Natural killer cell (primary cell): ENCODE results near the gene LSM3. TPM values are rescaled to one million over a fixed set of nuclear protein-coding genes. Genes with fewer than 3 reads are reported as not detected.

Source experiments
- ATAC-seq, 3 donors: fragments of 150-1000 bp in 2 of 3; fragments of 200-7000 bp in 1 of 3; cut with Tn5 transposase; 1 replicate in 1 of 3; 2 replicates in 2 of 3; pipeline ENCODE4 v1.10.0; 2021; ENCODE audit warnings: mild to moderate bottlenecking in 2 of 3, moderate library complexity in 2 of 3
- DNase-seq, 2 donors: peaks; one replicate each; pipeline versions ENCODE4 v3.0.0 to v3.0.0-alpha.2; 2013 to 2021; ENCODE audit warnings: mixed read lengths in 1 of 2
- H3K27ac ChIP-seq: one replicate; pipeline ENCODE4 v1.5.1; 2013; ENCODE audit warnings: mild to moderate bottlenecking, low read length
- H3K27me3 ChIP-seq: one replicate; pipeline ENCODE4 v1.6.1; 2013; ENCODE audit warnings: low read length; ENCODE audit not compliant: control insufficient read depth, insufficient read depth
- H3K36me3 ChIP-seq: one replicate; pipeline ENCODE4 v1.6.1; 2013; ENCODE audit warnings: low read length; ENCODE audit not compliant: control insufficient read depth, insufficient read depth
- H3K4me1 ChIP-seq: one replicate; pipeline ENCODE4 v1.6.1; 2013; ENCODE audit warnings: low read length; ENCODE audit not compliant: control insufficient read depth, insufficient read depth
- H3K4me3 ChIP-seq: one replicate; pipeline ENCODE4 v1.5.1; 2013; ENCODE audit warnings: low read length
- H3K9me3 ChIP-seq: one replicate; pipeline ENCODE4 v1.6.1; 2013; ENCODE audit warnings: low read length; ENCODE audit not compliant: control insufficient read depth, insufficient read depth
- H3K27ac Mint-ChIP-seq, 2 donors: one replicate each; pipeline ENCODE4 v1.8.0; 2022; ENCODE audit warnings: mild to moderate bottlenecking in 2 of 2, mixed read lengths in 2 of 2, moderate library complexity in 1 of 2
- H3K27me3 Mint-ChIP-seq, 2 donors: one replicate each; pipeline ENCODE4 v1.8.0; 2022; ENCODE audit warnings: low read depth in 2 of 2, mixed read lengths in 2 of 2
- H3K36me3 Mint-ChIP-seq: one replicate; pipeline ENCODE4 v1.8.0; 2022; ENCODE audit warnings: mixed read lengths
- H3K4me1 Mint-ChIP-seq, 2 donors: one replicate each; pipeline ENCODE4 v1.8.0; 2022; ENCODE audit warnings: mixed read lengths in 2 of 2
- H3K4me3 Mint-ChIP-seq: one replicate; pipeline ENCODE4 v1.8.0; 2022; ENCODE audit warnings: mild to moderate bottlenecking, moderate library complexity, mixed read lengths
- H3K9me3 Mint-ChIP-seq, 2 donors: one replicate each; pipeline ENCODE4 v1.8.0; 2022; ENCODE audit warnings: mixed read lengths in 2 of 2
- CTCF ChIP-seq: fragments of 200-600 bp; IDR thresholded peaks from one replicate; pipeline ENCODE4 v1.8.0; 2022; ENCODE audit warnings: antibody characterized with exemption
- WGBS: methylation state at CpG from one replicate; pipeline ENCODE4 v1.1.7; 2013; ENCODE audit warnings: missing lambda C conversion rate; ENCODE audit not compliant: insufficient coverage; 5-methylcytosine and 5-hydroxymethylcytosine counted together
- intact Hi-C: fragments of 100-400 bp; cut with micrococcal nuclease; formaldehyde crosslinking; loops from one replicate; pipeline ENCODE4 v1.14.2; 2022
- total RNA-seq, 4 donors: library from RNA; stranded (reverse); fragments of 120-200 nt in 1 of 4; gene quantifications; one replicate each; pipeline versions ENCODE4 v1.2.3 to v1.2.4, GENCODE V29; 2013 to 2022

LSM3 gene
- total RNA-seq, 3 donors from 2014 or later (not counting 1 experiment from before 2014, with no cell fraction given) = 7.6 to 9.1 (median 8.9) TPM

DNA sequence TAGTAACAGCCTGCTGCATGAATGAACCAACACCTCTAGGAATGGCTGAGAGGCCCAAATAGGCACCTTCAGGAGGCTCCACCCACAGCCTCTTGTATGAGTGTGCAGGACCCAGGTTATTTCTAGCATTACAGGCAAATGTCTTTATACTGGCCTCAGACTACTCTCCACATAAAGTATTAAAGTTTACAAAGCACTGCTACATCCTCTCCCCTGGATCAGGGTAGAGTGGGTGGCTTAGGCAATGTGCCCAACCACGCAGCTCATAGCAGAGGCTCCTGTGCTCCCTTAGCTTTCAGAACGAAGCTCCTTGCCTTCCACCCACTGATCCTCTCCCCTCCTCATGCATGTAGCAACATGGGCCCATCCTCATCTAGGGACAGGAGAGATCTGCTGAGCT lies 37.5 kb upstream of the LSM3 start:
- Mint-ChIP-seq H3K4me1 (peaks cover 48 to 51% of the 10 kb centered on the region in 2 donors), H3K9me3 (no peaks in the 10 kb centered on the region), H3K36me3 (peaks cover 2% of the 10 kb centered on the region), H3K27ac (peak overlapping the region; percentile 95 to 100), H3K4me3 (peak overlapping the region; percentile 25), H3K27me3 (no peaks in the 10 kb centered on the region)
- H3K4me3 ChIP-seq = no peak overlapping the region
- intact Hi-C loops = loop anchor here (5.0 to 10.0 kb wide), 2 partner anchors 1129 to 1654 kb away; partner anchors contain the start of gene ANKRD28
- TF ChIP-seq CTCF = no peak
- ATAC-seq (no peak), DNase-seq (no peak)
- H3K36me3 ChIP-seq = peaks cover 32% of the 10 kb centered on the region
- H3K4me1 ChIP-seq = peaks cover 52% of the 10 kb centered on the region
- H3K27ac ChIP-seq = peak overlapping the region; percentile 97
- WGBS = no CpG with 5 or more reads among the region's 2 CpGs
- H3K9me3 ChIP-seq = no peaks in the 10 kb centered on the region
- H3K27me3 ChIP-seq = no peaks in the 10 kb centered on the region

GRCh38 chr3:14141602-14142341 lies 36.8 kb upstream of the LSM3 start:
- intact Hi-C loops = loop anchor here (1.0 to 10.0 kb wide), 4 partner anchors 16 to 1653 kb away; partner anchors contain the start of genes ANKRD28 and TMEM43
- no peaks in the 10 kb centered on the region for H3K9me3 ChIP-seq
- Mint-ChIP-seq H3K4me1 (peaks cover 48 to 57% of the 10 kb centered on the region in 2 donors), H3K4me3 (peak overlapping the region; percentile 86), H3K9me3 (no peaks in the 10 kb centered on the region), H3K27me3 (no peaks in the 10 kb centered on the region), H3K36me3 (no peaks in the 10 kb centered on the region), H3K27ac (peak overlapping the region; percentile 95 to 100)
- no peak overlapping the region for H3K4me3 ChIP-seq
- WGBS = 76% methylated on average over 19 of the region's 19 CpGs
- H3K36me3 ChIP-seq = peaks cover 33% of the 10 kb centered on the region
- H3K4me1 ChIP-seq = peaks cover 52% of the 10 kb centered on the region
- peak; percentile 39 to 54 for DNase-seq
- ATAC-seq = peak; percentile 11 to 24 (median 21)
- no peak for TF ChIP-seq CTCF
- H3K27ac ChIP-seq = peak overlapping the region; percentile 97
- no peaks in the 10 kb centered on the region for H3K27me3 ChIP-seq

GRCh38 chr3:14142567-14143270 lies 35.9 kb upstream of the LSM3 start:
- no peak for TF ChIP-seq CTCF
- Histone ChIP-seq H3K36me3 (peaks cover 34% of the 10 kb centered on the region), H3K27me3 (no peaks in the 10 kb centered on the region), H3K27ac (peak overlapping the region; percentile 97), H3K9me3 (no peaks in the 10 kb centered on the region), H3K4me3 (no peak overlapping the region), H3K4me1 (peaks cover 52% of the 10 kb centered on the region)
- intact Hi-C loops = loop anchor here (1.0 to 10.0 kb wide), 4 partner anchors 17 to 1652 kb away; partner anchors contain the start of genes ANKRD28 and TMEM43
- peak; percentile 49 to 66 (median 63) for ATAC-seq
- no peaks in the 10 kb centered on the region for H3K9me3 Mint-ChIP-seq
- H3K36me3 Mint-ChIP-seq = no peaks in the 10 kb centered on the region
- 36% methylated on average over 8 of the region's 8 CpGs for WGBS
- H3K4me1 Mint-ChIP-seq = peaks cover 48 to 57% of the 10 kb centered on the region in 2 donors
- DNase-seq = peak; percentile 58 to 89
- no peaks in the 10 kb centered on the region for H3K27me3 Mint-ChIP-seq
- peak overlapping the region; percentile 95 to 100 for H3K27ac Mint-ChIP-seq
- peak overlapping the region; percentile 86 for H3K4me3 Mint-ChIP-seq
